HepG2 (cell line): ENCODE measurements around the gene MPG. TPM values are rescaled to one million over a fixed set of nuclear protein-coding genes. Genes with fewer than 3 reads are reported as not detected.

Experiments
- ATAC-seq: fragments of 200-7000 bp; cut with Tn5 transposase; 3 replicates; pipeline ENCODE4 v1.9.1; 2020; ENCODE audit warnings: mild to moderate bottlenecking, moderate library complexity
- BruUV-seq: library from RNA; stranded (reverse); fragments of 400-500 nt; replicated peaks from 2 replicates; lab custom pipeline; 2021; lab: Mats Ljungman, UMichigan
- CTCF ChIA-PET: fragments of 300-600 bp; formaldehyde crosslinking; extraction: SDS; loops from one replicate; lab custom pipeline; 2021; ENCODE audit warnings: low total read pairs, inconsistent platforms, low intra/inter-chr PET ratio; lab: Yijun Ruan, JAX
- POLR2A ChIA-PET: fragments of 350-600 bp; sonication (Branson Sonifier 250); formaldehyde crosslinking; loops from one replicate; lab custom pipeline; 2020; ENCODE audit warnings: antibody characterized with exemption, inconsistent platforms; lab: Yijun Ruan, JAX
- DNase-seq: peaks from one replicate; pipeline ENCODE4 v3.0.0-alpha.2; 2015; ENCODE audit warnings: low spot score
- FAIRE-seq: peaks from 3 replicates; lab custom pipeline; 2011; peaks lifted over from hg19 to GRCh38; lab: Jason Lieb, UNC
- H2AFZ ChIP-seq: one replicate; pipeline ENCODE4 v1.6.1; 2011; ENCODE audit warnings: low read length, inconsistent platforms
- H3K27ac ChIP-seq: fragments of 300-600 bp; 3 replicates; pipeline ENCODE4 v1.8.0; 2011; ENCODE audit warnings: mixed run types, mild to moderate bottlenecking, mixed read lengths, low read length, inconsistent platforms; ENCODE audit not compliant: insufficient read depth; ENCODE audit errors: extremely low read length
- H3K27me3 ChIP-seq, 2 experiments: fragments of 200-600 bp in 1 of 2; 2 replicates in 1 of 2; 3 replicates in 1 of 2; pipeline versions ENCODE4 v1.6.0 to v1.8.0; 2011; ENCODE audit warnings: low read length in 2 of 2, mild to moderate bottlenecking in 2 of 2, moderate library complexity in 2 of 2, inconsistent platforms in 1 of 2; ENCODE audit not compliant: insufficient read depth in 2 of 2, control insufficient read depth in 1 of 2
- H3K36me3 ChIP-seq, 2 experiments: fragments of 200-600 bp in 1 of 2; replicated peaks in 1 of 2; 2 replicates in 1 of 2; 3 replicates in 1 of 2; pipeline versions ENCODE4 v1.5.1 to v1.8.0; 2011; ENCODE audit warnings: low read length in 2 of 2, inconsistent platforms in 1 of 2; ENCODE audit not compliant: insufficient read depth in 2 of 2, control insufficient read depth in 1 of 2
- H3K4me1 ChIP-seq: 2 replicates; pipeline ENCODE4 v1.5.1; 2012; ENCODE audit warnings: low read length, inconsistent platforms; ENCODE audit not compliant: insufficient read depth
- H3K4me2 ChIP-seq: 2 replicates; pipeline ENCODE4 v1.6.0; 2011; ENCODE audit warnings: low read depth, low read length, inconsistent platforms
- H3K4me3 ChIP-seq, 3 experiments: fragments of 200-600 bp in 1 of 3; sonication (generic), shearing (Covaris generic) in 1 of 3; replicated peaks in 1 of 3; 2 replicates each; pipeline ENCODE4 v1.5.1; 2011 to 2016; ENCODE audit warnings: low read length in 3 of 3, inconsistent platforms in 2 of 3, low read depth in 2 of 3, mild to moderate bottlenecking in 2 of 3, control low read depth in 1 of 3, mixed read lengths in 1 of 3; ENCODE audit not compliant: insufficient read depth in 1 of 3
- H3K79me2 ChIP-seq: one replicate; pipeline ENCODE4 v1.6.1; 2011; ENCODE audit warnings: low read length, inconsistent platforms; ENCODE audit not compliant: insufficient read depth
- H3K9ac ChIP-seq: 2 replicates; pipeline ENCODE4 v1.6.0; 2011; ENCODE audit warnings: mild to moderate bottlenecking, low read depth, low read length, inconsistent platforms; ENCODE audit not compliant: insufficient read depth
- H3K9me3 ChIP-seq: 2 replicates; pipeline ENCODE4 v1.5.1; 2012; ENCODE audit warnings: mild to moderate bottlenecking, low read length
- H4K20me1 ChIP-seq: 2 replicates; pipeline ENCODE4 v1.6.0; 2011; ENCODE audit warnings: inconsistent platforms, mild to moderate bottlenecking, low read length, moderate library complexity; ENCODE audit not compliant: insufficient read depth
- CEBPB ChIP-seq: IDR thresholded peaks from 2 replicates; pipeline ENCODE4 v1.6.1; 2011; ENCODE audit warnings: low read depth, low read length, improper control_type of control experiment, borderline replicate concordance
- CENPT ChIP-seq: sonication (generic); formaldehyde crosslinking; IDR thresholded peaks from 2 replicates; pipeline ENCODE4 v1.8.0; 2022; ENCODE audit warnings: low read depth, mild to moderate bottlenecking, moderate library complexity, missing genetic modification reagents
- DMAP1 ChIP-seq: IDR thresholded peaks from 2 replicates; pipeline ENCODE4 v1.6.1; 2016
- ELF4 ChIP-seq: sonication (generic); formaldehyde crosslinking; IDR thresholded peaks from 2 replicates; pipeline ENCODE4 v1.5.0; 2020; ENCODE audit warnings: missing genetic modification reagents, mild to moderate bottlenecking, moderate library complexity, borderline replicate concordance
- KDM2A ChIP-seq: sonication (generic); formaldehyde crosslinking; IDR thresholded peaks from 2 replicates; pipeline ENCODE4 v1.4.0; 2020; ENCODE audit warnings: low read depth, missing genetic modification reagents, borderline replicate concordance
- MYC ChIP-seq: sonication (generic); formaldehyde crosslinking; IDR thresholded peaks from 2 replicates; pipeline ENCODE4 v1.9.0; 2021; ENCODE audit warnings: missing genetic modification reagents, borderline replicate concordance
- NBN ChIP-seq: fragments of 450-650 bp; conservative IDR thresholded peaks from 2 replicates; pipeline ENCODE4 v1.6.1; 2017
- SP4 ChIP-seq: sonication (generic); formaldehyde crosslinking; IDR thresholded peaks from 2 replicates; pipeline ENCODE4 v1.8.1; 2023; ENCODE audit warnings: mild to moderate bottlenecking, missing genetic modification reagents
- SRF ChIP-seq: IDR thresholded peaks from 2 replicates; pipeline ENCODE4 v1.6.1; 2011; ENCODE audit warnings: mild to moderate bottlenecking, low read depth, low read length, moderate library complexity
- ZNF503 ChIP-seq: sonication (generic); formaldehyde crosslinking; IDR thresholded peaks from 2 replicates; pipeline ENCODE4 v1.4.0; 2020; ENCODE audit warnings: missing genetic modification reagents
- WGBS: methylation state at CpG from one replicate; pipeline ENCODE4 v1.1.6; 2017; ENCODE audit warnings: low lambda C conversion rate; 5-methylcytosine and 5-hydroxymethylcytosine counted together
- in situ Hi-C: cut with HindIII; loops from 2 replicates; pipeline ENCODE4 v1.10.0; 2017; ENCODE audit warnings: low pct_unique_long_range_greater_than_20kb; ENCODE audit not compliant: extremely low pct_ligation_motif_present
- intact Hi-C: fragments of 100-400 bp; cut with micrococcal nuclease; formaldehyde crosslinking; loops from one replicate; pipeline ENCODE4 v1.10.0; 2022; ENCODE audit not compliant: unreplicated experiment
- polyA plus RNA-seq, 8 experiments: library from polyadenylated mRNA; depleted of rRNA in 3 of 8; stranded (reverse) in 7 of 8; unstranded in 1 of 8; fragments of >200 nt; fragmentation: Illumina TruSeq in 4 of 8; extraction: Trizol in 4 of 8; gene quantifications; 2 replicates each; pipeline versions ENCODE4 v1.2.1 to v1.2.3, GENCODE V29; 2011 to 2016; ENCODE audit warnings: low read depth in 4 of 8, missing spikeins in 1 of 8, mixed read lengths in 1 of 8; ENCODE audit not compliant: insufficient read depth in 1 of 8
- total RNA-seq, 5 experiments: library from RNA; depleted of rRNA; stranded (reverse); fragments of >200 nt; fragmentation: Illumina TruSeq; extraction: Trizol; gene quantifications; 2 replicates each; pipeline ENCODE4 v1.2.3, GENCODE V29; 2016; ENCODE audit warnings: low read depth in 1 of 5
- TF ChIP-seq, protein P1 (sequence below): sonication (generic); formaldehyde crosslinking; IDR thresholded peaks from 2 replicates; pipeline ENCODE4 v1.8.1; 2022; ENCODE audit warnings: mild to moderate bottlenecking, missing genetic modification reagents
- TF ChIP-seq, protein P2 (sequence below): sonication (generic); formaldehyde crosslinking; IDR thresholded peaks from 2 replicates; pipeline ENCODE4 v1.4.0; 2020; ENCODE audit warnings: mild to moderate bottlenecking, missing genetic modification reagents
- TF ChIP-seq, protein P3 (sequence below): sonication (generic); formaldehyde crosslinking; IDR thresholded peaks from 2 replicates; pipeline ENCODE4 v1.4.0; 2020; ENCODE audit warnings: missing genetic modification reagents

The MPG gene
- total and polyA plus RNA-seq, 2 of the 13 experiments (the other 11 are each of a cell fraction or from before 2014, with no cell fraction given): 59.1 to 62.5 TPM

GRCh38 chr16:74747-75334 lies 3.2 kb upstream of the MPG start:
- no peaks in the 10 kb centered on the region for H3K9me3 ChIP-seq
- peaks cover 4 to 6% of the 10 kb centered on the region in 2 experiments; a peak in 2 of 5 replicates for H3K36me3 ChIP-seq
- H3K27ac ChIP-seq: no peak overlapping the region
- no peak for FAIRE-seq
- BruUV-seq: no TSS peak
- peaks cover 78% of the 10 kb centered on the region for H3K4me1 ChIP-seq
- no peak for DNase-seq
- ATAC-seq: no peak
- no peak overlapping the region for H3K9ac ChIP-seq
- no peak for TF ChIP-seq NBN
- TF ChIP-seq, protein P1, sequence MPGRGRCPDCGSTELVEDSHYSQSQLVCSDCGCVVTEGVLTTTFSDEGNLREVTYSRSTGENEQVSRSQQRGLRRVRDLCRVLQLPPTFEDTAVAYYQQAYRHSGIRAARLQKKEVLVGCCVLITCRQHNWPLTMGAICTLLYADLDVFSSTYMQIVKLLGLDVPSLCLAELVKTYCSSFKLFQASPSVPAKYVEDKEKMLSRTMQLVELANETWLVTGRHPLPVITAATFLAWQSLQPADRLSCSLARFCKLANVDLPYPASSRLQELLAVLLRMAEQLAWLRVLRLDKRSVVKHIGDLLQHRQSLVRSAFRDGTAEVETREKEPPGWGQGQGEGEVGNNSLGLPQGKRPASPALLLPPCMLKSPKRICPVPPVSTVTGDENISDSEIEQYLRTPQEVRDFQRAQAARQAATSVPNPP (CRISPR knock-in tag): no peak
- no peak for TF ChIP-seq SRF
- TF ChIP-seq DMAP1 (CRISPR knock-in tag): no peak
- no peak for TF ChIP-seq ELF4 (CRISPR knock-in tag)
- TF ChIP-seq, protein P2, sequence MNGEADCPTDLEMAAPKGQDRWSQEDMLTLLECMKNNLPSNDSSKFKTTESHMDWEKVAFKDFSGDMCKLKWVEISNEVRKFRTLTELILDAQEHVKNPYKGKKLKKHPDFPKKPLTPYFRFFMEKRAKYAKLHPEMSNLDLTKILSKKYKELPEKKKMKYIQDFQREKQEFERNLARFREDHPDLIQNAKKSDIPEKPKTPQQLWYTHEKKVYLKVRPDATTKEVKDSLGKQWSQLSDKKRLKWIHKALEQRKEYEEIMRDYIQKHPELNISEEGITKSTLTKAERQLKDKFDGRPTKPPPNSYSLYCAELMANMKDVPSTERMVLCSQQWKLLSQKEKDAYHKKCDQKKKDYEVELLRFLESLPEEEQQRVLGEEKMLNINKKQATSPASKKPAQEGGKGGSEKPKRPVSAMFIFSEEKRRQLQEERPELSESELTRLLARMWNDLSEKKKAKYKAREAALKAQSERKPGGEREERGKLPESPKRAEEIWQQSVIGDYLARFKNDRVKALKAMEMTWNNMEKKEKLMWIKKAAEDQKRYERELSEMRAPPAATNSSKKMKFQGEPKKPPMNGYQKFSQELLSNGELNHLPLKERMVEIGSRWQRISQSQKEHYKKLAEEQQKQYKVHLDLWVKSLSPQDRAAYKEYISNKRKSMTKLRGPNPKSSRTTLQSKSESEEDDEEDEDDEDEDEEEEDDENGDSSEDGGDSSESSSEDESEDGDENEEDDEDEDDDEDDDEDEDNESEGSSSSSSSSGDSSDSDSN (CRISPR knock-in tag): no peak; the same call in 1 of the 2 replicates
- TF ChIP-seq CENPT: no peak
- TF ChIP-seq, protein P3, sequence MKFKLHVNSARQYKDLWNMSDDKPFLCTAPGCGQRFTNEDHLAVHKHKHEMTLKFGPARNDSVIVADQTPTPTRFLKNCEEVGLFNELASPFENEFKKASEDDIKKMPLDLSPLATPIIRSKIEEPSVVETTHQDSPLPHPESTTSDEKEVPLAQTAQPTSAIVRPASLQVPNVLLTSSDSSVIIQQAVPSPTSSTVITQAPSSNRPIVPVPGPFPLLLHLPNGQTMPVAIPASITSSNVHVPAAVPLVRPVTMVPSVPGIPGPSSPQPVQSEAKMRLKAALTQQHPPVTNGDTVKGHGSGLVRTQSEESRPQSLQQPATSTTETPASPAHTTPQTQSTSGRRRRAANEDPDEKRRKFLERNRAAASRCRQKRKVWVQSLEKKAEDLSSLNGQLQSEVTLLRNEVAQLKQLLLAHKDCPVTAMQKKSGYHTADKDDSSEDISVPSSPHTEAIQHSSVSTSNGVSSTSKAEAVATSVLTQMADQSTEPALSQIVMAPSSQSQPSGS (CRISPR knock-in tag): no peak
- TF ChIP-seq SP4: no peak
- TF ChIP-seq CEBPB: no peak
- TF ChIP-seq KDM2A (CRISPR knock-in tag): 0 out of 2 replicates have a peak, but pooled peaks have one; percentile 4
- no peak for TF ChIP-seq ZNF503 (CRISPR knock-in tag)
- peak; percentile 8; the same call in 1 of the 2 replicates for TF ChIP-seq MYC (CRISPR knock-in tag)
- no peak overlapping the region for H2AFZ ChIP-seq
- H4K20me1 ChIP-seq: no peaks in the 10 kb centered on the region
- H3K4me2 ChIP-seq: peak overlapping the region; percentile 95
- ChIA-PET POLR2A (interaction anchor here (0.8 to 2.6 kb wide), 3 partner anchors 22 to 278 kb away, joined by 4 to 12 read pairs (median 5); partner anchors contain the start of genes POLR3K and SNRNP25), CTCF (interaction anchor here (2.5 kb wide), 1 partner anchor 9 kb away, joined by 11 read pairs; no protein-coding TSS in a partner anchor)
- H3K4me3 ChIP-seq: no peak overlapping the region
- peaks cover 2 to 8% of the 10 kb centered on the region in 2 experiments; a peak in 2 of 5 replicates for H3K27me3 ChIP-seq
- 33% methylated on average over 16 of the region's 16 CpGs for WGBS
- intact Hi-C loops (no loop called here), in situ Hi-C loops (no loop called here)
- peaks cover 2% of the 10 kb centered on the region for H3K79me2 ChIP-seq
